Measurements from ENCODE around the gene ATP6AP2. TPM values are rescaled to one million over a fixed set of nuclear protein-coding genes. Genes with fewer than 3 reads are reported as not detected.

Gene ATP6AP2
- total RNA-seq, 1 donor, result 113 TPM

DNA sequence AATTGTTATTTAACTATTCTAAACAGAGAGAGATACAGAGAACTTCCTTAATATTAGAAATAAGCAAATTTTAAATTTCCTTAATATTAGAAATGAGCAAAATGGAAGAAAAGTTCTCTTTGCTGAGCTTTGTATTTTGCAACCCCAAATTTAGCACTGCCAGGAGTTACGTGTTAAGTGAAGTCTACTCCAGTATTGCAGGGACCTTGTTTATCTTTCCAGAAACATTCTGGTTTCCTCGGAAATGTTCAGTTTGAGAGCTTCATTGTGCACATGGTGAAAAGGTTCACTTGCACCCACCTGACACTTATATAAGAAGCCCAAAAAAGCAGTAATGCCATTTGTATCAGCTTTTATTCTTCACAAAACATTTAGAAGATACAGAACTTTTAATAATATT lies 72.8 kb downstream of the ATP6AP2 start:
- TF ChIP-seq, protein P1, sequence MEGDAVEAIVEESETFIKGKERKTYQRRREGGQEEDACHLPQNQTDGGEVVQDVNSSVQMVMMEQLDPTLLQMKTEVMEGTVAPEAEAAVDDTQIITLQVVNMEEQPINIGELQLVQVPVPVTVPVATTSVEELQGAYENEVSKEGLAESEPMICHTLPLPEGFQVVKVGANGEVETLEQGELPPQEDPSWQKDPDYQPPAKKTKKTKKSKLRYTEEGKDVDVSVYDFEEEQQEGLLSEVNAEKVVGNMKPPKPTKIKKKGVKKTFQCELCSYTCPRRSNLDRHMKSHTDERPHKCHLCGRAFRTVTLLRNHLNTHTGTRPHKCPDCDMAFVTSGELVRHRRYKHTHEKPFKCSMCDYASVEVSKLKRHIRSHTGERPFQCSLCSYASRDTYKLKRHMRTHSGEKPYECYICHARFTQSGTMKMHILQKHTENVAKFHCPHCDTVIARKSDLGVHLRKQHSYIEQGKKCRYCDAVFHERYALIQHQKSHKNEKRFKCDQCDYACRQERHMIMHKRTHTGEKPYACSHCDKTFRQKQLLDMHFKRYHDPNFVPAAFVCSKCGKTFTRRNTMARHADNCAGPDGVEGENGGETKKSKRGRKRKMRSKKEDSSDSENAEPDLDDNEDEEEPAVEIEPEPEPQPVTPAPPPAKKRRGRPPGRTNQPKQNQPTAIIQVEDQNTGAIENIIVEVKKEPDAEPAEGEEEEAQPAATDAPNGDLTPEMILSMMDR (IDR thresholded peaks at IDR 0.05; ENCODE audit: insufficient read depth, low read length), result no peak
- no peak overlapping the region for H3K4me3 ChIP-seq (ENCODE audit: low read depth, low read length)
- no peak for DNase-seq (ENCODE audit: low read depth)

Small RNAs within 50 kb of the gene (small RNA-seq; reads per million reads assigned to genes)
- gene RNU7-164P, result not detected

Other genes starting within 250 kb of the ATP6AP2 start
- gene MPC1L, start 42.5 kb downstream of the ATP6AP2 start, total RNA-seq (ENCODE audit: low replicate concordance), result not detected in 2 replicates
- gene CXorf38, start 66.6 kb downstream of the ATP6AP2 start, total RNA-seq (ENCODE audit: low replicate concordance), result 2.8 and 10.0 TPM in 2 replicates
- 24.8 and 28.3 TPM in 2 replicates for gene MED14, start 154.6 kb downstream of the ATP6AP2 start, total RNA-seq (ENCODE audit: low replicate concordance)

Measured in fibroblast of the aortic adventitia (primary cell).